GM04504 (cell line): ENCODE measurements around the gene PMS1.
"Not testable (repeated sequence)": the region's sequence is repeated elsewhere in the genome, so short reads cannot be mapped to it uniquely, and the experiment has no call there.

ENCODE experiments used
- DNase-seq: peaks from one replicate; pipeline ENCODE4 v3.0.0-alpha.2; 2012; ENCODE audit warnings: low read depth

PMS1 gene

GRCh38 chr2:189865826-189866225, 81.6 kb downstream of the PMS1 start:
- no peak for DNase-seq

GRCh38 chr2:189866296-189866695, 82.0 kb downstream of the PMS1 start:
- no peak for DNase-seq

GRCh38 chr2:189868896-189869295, 84.6 kb downstream of the PMS1 start:
- DNase-seq = no peak

GRCh38 chr2:189870381-189871085, 86.3 kb downstream of the PMS1 start:
- no peak for DNase-seq

- DNase-seq = no peak
Measured at GRCh38 chr2:189873696-189874095, 89.4 kb downstream of the PMS1 start.

GRCh38 chr2:189874586-189875320, 90.5 kb downstream of the PMS1 start:
- no peak for DNase-seq

GRCh38 chr2:189876271-189876670, 92.0 kb downstream of the PMS1 start:
- no peak for DNase-seq

GRCh38 chr2:189879716-189880081, 95.4 kb downstream of the PMS1 start:
- DNase-seq = no peak

GRCh38 chr2:189880429-189880828, 96.2 kb downstream of the PMS1 start:
- no peak for DNase-seq

GRCh38 chr2:189880832-189881492, 96.7 kb downstream of the PMS1 start:
- no peak for DNase-seq

- no peak for DNase-seq
Measured at GRCh38 chr2:189885368-189885767, 101.1 kb downstream of the PMS1 start.

GRCh38 chr2:189892546-189893294, 108.5 kb downstream of the PMS1 start:
- not testable (repeated sequence) for DNase-seq

GRCh38 chr2:189896809-189897208, 112.6 kb downstream of the PMS1 start:
- DNase-seq = no peak

- no peak for DNase-seq
Measured at GRCh38 chr2:189899101-189899500, 114.9 kb downstream of the PMS1 start.

GRCh38 chr2:189900726-189901125, 116.5 kb downstream of the PMS1 start:
- DNase-seq = no peak

- DNase-seq = no peak
Measured at GRCh38 chr2:189901664-189902063, 117.4 kb downstream of the PMS1 start.

GRCh38 chr2:189913821-189914220, 129.6 kb downstream of the PMS1 start:
- no peak for DNase-seq

- no peak for DNase-seq
Measured at GRCh38 chr2:189916651-189917050, 132.4 kb downstream of the PMS1 start.
